ENCODE results near the gene FCSK.

FCSK gene

GRCh38 chr16:70523076-70523742 lies 68.8 kb downstream of the FCSK start, which contains the start of gene COG4:
COG4 (minus strand) TSS chr16:70523554; CDS start chr16:70523543, 11 bp downstream.
- DNase-seq (ENCODE audit: low read depth in 2 of 2), result peak; percentile 85 to 86

GRCh38 chr16:70523743-70524398 lies 69.5 kb downstream of the FCSK start, which contains the start of gene SF3B3:
SF3B3 (plus strand) TSS chr16:70523816; CDS start chr16:70526657, 2,841 bp downstream.
- peak; percentile 57 for DNase-seq (ENCODE audit: low read depth in 2 of 2)

- DNase-seq (ENCODE audit: low read depth in 2 of 2), result peak in 1 of 2 donors; percentile 14
These were observed 70.0 kb downstream of the FCSK start for GRCh38 chr16:70524399-70524825.

GRCh38 chr16:70526403-70526802 lies 72.0 kb downstream of the FCSK start:
- no peak for DNase-seq (ENCODE audit: low read depth in 2 of 2)

- DNase-seq (ENCODE audit: low read depth in 2 of 2), result no peak
These were observed 73.1 kb downstream of the FCSK start for GRCh38 chr16:70527315-70527996.

- DNase-seq (ENCODE audit: low read depth in 2 of 2), result no peak
These were observed 74.8 kb downstream of the FCSK start for GRCh38 chr16:70529051-70529777.

Measured in stimulated activated CD4-positive, alpha-beta T cell treated with anti-CD3 and anti-CD28 coated beads, Interleukin-1b, Interleukin-23, amount 100 ng/mL, for 4 hours (primary cell).